GM10266 (cell line): ENCODE data around the gene RAB40C.
"Not testable (repeated sequence)": the region's sequence is repeated elsewhere in the genome, so short reads cannot be mapped to it uniquely, and the experiment has no call there.

ENCODE experiments used
- DNase-seq: peaks from one replicate; pipeline ENCODE4 v3.0.0; 2012; ENCODE audit errors: extremely low spot score
- CTCF ChIP-seq: IDR thresholded peaks from 2 replicates; pipeline ENCODE4 v1.5.1; 2012; ENCODE audit warnings: mild to moderate bottlenecking, low read depth; ENCODE audit not compliant: control insufficient read depth, insufficient read depth; ENCODE audit errors: missing control alignments

RAB40C gene

GRCh38 chr16:593807-594206 lies 3.9 kb downstream of the RAB40C start:
- no peak for TF ChIP-seq CTCF
- no peak for DNase-seq

GRCh38 chr16:595094-595528 lies 5.2 kb downstream of the RAB40C start:
- DNase-seq, result no peak
- no peak for TF ChIP-seq CTCF

GRCh38 chr16:595942-596735 lies 6.3 kb downstream of the RAB40C start:
- no peak for DNase-seq
- no peak for TF ChIP-seq CTCF

DNA sequence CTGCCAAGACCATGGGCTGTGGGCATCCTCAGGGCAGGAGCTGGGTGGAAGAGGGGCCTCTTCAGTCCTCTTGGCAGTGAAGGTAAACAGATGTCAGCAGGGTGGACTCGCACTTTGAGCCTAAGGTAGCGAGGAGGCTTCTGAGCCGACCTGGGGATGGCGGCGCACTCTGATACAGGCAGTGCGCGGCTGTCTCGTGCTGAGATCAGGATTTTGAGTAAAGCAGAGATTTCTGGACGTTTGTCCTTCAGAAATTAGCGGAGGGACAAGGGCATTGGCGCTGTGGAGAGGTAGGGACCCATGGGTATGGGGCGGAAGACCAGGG lies 6.8 kb downstream of the RAB40C start:
- no peak for TF ChIP-seq CTCF
- DNase-seq, result no peak

DNA sequence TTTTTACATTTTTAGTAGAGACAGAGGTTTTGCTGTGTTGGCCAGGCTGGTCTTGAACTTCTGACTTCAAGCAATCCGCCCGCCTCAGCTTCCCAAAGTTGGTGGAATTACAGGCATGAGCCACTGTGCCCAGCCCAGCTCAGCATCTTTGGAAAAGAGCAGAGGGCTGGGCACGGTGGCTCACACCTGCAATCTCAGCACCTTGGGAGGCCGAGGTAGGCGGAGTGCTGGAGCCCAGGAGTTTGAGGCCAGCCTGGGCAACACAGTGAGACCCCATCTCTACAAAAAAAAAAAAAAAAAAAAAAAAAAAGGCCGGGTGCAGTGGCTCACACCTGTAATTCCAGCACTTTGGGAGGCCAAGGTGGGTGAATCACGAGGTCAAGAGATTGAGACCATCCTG lies 7.8 kb downstream of the RAB40C start:
- DNase-seq, result not testable (repeated sequence)

GRCh38 chr16:598823-599739 lies 9.2 kb downstream of the RAB40C start:
- TF ChIP-seq CTCF, result no peak
- no peak for DNase-seq

DNA sequence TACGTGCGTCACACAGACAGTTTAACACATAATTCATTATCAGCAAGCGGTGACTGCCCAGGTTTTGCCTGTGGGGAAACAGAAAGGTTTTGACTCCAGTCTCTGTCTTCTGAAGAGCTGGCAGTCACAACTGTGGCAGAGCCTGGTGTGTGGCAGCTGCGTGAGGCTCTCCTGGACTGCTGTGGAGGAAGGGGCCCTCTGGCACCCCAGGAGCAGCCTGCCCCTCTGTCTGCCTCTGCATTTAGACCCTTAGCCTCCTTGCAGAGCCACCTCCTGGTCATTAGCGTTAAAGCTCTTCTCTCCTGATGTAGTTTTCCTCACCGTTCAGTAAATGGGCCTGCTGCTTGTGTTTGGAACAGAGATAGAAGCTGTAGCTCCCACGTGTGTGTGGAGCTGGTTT lies 10.9 kb downstream of the RAB40C start:
- DNase-seq, result no peak
- peak; percentile 27 for TF ChIP-seq CTCF

DNA sequence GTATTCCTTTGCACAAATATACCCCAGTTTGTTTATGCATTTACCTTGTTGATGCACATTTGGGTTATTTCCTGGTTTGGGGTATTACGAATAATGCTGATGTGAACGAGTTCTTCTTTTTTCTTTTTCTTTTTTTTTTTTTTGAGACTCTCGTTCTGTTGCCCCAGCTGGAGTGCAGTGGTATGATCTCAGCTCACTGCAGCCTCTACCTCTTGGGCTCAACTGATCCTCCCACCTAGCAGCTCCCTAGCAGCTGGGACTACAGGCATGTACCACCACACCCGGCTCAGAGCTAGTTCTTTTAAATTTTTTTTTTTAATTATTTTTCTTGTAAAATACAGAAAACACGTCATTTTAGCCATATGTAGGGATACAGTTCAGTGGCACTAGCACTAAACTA lies 14.1 kb downstream of the RAB40C start:
- no peak for TF ChIP-seq CTCF
- no peak for DNase-seq
